Right lobe of liver (tissue), 6 donors: ENCODE measurements around the gene FSTL5. TPM values are rescaled to one million over a fixed set of nuclear protein-coding genes. Genes with fewer than 3 reads are reported as not detected.

Experiments
- ATAC-seq, 4 donors: fragments of 200-7000 bp; cut with Tn5 transposase; one replicate each; pipeline ENCODE4 v1.9.1; 2020; ENCODE audit warnings: mild to moderate bottlenecking in 4 of 4, moderate library complexity in 4 of 4
- DNase-seq, 3 donors: peaks; one replicate each; pipeline ENCODE4 v3.0.0-alpha.2; 2020
- H3K27ac ChIP-seq, 3 donors: fragments of 200-600 bp; one replicate each; pipeline ENCODE4 v1.8.0; 2022
- H3K27me3 ChIP-seq, 2 donors: fragments of 200-600 bp; one replicate each; pipeline ENCODE4 v1.8.0; 2022
- H3K36me3 ChIP-seq, 4 donors: fragments of 200-600 bp; sonication (generic) in 1 of 4; one replicate each; pipeline versions ENCODE4 v1.5.1 to v1.8.0; 2017 to 2022; ENCODE audit warnings: control low read depth in 1 of 4
- H3K4me1 ChIP-seq, 4 donors: fragments of 200-600 bp; sonication (generic) in 1 of 4; one replicate each; pipeline versions ENCODE4 v1.5.1 to v1.8.0; 2017 to 2022; ENCODE audit warnings: control low read depth in 1 of 4
- H3K4me3 ChIP-seq, 3 donors: fragments of 200-600 bp; one replicate each; pipeline ENCODE4 v1.8.0; 2022
- H3K9me3 ChIP-seq, 4 donors: fragments of 200-600 bp; sonication (generic) in 1 of 4; one replicate each; pipeline versions ENCODE4 v1.5.1 to v1.8.0; 2017 to 2022; ENCODE audit warnings: control low read depth in 1 of 4
- CTCF ChIP-seq, 4 donors: fragments of 200-600 bp in 3 of 4; fragments of 450-650 bp in 1 of 4; IDR thresholded peaks; one replicate each; pipeline versions ENCODE4 v1.5.1 to v1.8.0; 2016 to 2022; ENCODE audit warnings: antibody characterized with exemption in 4 of 4, mild to moderate bottlenecking in 2 of 4
- POLR2A ChIP-seq: fragments of 450-650 bp; IDR thresholded peaks from one replicate; pipeline ENCODE4 v1.6.1; 2017; ENCODE audit warnings: antibody characterized with exemption, mild to moderate bottlenecking
- WGBS: methylation state at CpG from one replicate; pipeline ENCODE4 v1.1.6; 2018; ENCODE audit warnings: low coverage, low lambda C conversion rate; ENCODE audit not compliant: insufficient coverage; ENCODE audit errors: missing lambda C conversion rate; 5-methylcytosine and 5-hydroxymethylcytosine counted together
- intact Hi-C, 2 donors: fragments of 100-400 bp; cut with DNase I; formaldehyde crosslinking; loops; one replicate each; pipeline versions ENCODE4 v1.11.2 to v1.14.1; 2022
- total RNA-seq, 6 experiments: library from RNA; depleted of rRNA in 2 of 6; stranded (reverse); fragments of >200 nt in 2 of 6; fragmentation: NEBNext Ultra II Directional in 3 of 6; extraction: Animal tissue kit (Norgen Biotek cat#: 25700) in 3 of 6; gene quantifications; one replicate each; pipeline versions ENCODE4 v1.1.0 to v1.2.4, GENCODE V29; 2016 to 2023
- donor health status: DM: no; HTN: yes; CAD: no.
- donor health status: DM: no; HTN: no; CAD: no.
- donor health status: DM: no; HTN: no; CAD: no.
- donor health status: DM: no; HTN: yes; CAD: no.
- donor health status: DM: no; HTN: yes; CAD: no.

FSTL5 gene
- total RNA-seq, 6 experiments from 2014 or later = 0.12 to 0.95 TPM; not detected in 4

DNA sequence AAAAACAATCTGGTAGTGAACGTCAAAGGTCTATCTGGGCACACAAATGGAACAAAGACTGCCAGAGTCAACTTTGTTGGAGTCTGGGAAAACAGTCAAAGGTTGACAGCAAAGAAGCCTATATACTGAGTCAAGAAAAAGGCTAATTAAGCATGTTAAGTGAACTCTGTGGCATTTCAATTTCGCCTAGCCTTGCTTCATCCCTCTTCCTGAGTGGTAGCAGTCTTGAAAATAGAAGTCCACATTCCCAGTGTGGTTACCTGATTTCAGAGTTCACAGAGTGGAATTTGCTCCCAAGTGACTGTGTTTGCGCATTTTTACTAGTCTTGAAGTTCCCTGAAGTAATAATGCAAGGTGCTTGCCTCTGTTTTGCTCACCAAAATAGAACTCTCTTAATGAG is 760.0 kb downstream of the FSTL5 start:
- intact Hi-C loops = no loop called here
- TF ChIP-seq POLR2A (no peak), CTCF (IDR thresholded peaks at IDR 0.05) (no peak)
- DNase-seq (no peak), ATAC-seq (no peak)
- H3K27me3 ChIP-seq = no peaks in the 10 kb centered on the region
- no peaks in the 10 kb centered on the region for H3K36me3 ChIP-seq
- no peaks in the 10 kb centered on the region for H3K9me3 ChIP-seq
- H3K4me1 ChIP-seq = no peaks in the 10 kb centered on the region
- no peak overlapping the region for H3K27ac ChIP-seq
- H3K4me3 ChIP-seq = no peak overlapping the region
- WGBS = 47% methylated on average over 3 of the region's 3 CpGs

GRCh38 chr4:161393602-161394001 is 770.2 kb downstream of the FSTL5 start:
- no peak for ATAC-seq
- DNase-seq = no peak
- 51% methylated on average over 3 of the region's 3 CpGs for WGBS
- H3K36me3 ChIP-seq = no peaks in the 10 kb centered on the region
- no peak overlapping the region for H3K27ac ChIP-seq
- TF ChIP-seq POLR2A = no peak
- no peak for TF ChIP-seq CTCF (IDR thresholded peaks at IDR 0.05)
- no peaks in the 10 kb centered on the region for H3K4me1 ChIP-seq
- H3K9me3 ChIP-seq = no peaks in the 10 kb centered on the region
- intact Hi-C loops = no loop called here
- H3K27me3 ChIP-seq = no peaks in the 10 kb centered on the region
- no peak overlapping the region for H3K4me3 ChIP-seq

DNA sequence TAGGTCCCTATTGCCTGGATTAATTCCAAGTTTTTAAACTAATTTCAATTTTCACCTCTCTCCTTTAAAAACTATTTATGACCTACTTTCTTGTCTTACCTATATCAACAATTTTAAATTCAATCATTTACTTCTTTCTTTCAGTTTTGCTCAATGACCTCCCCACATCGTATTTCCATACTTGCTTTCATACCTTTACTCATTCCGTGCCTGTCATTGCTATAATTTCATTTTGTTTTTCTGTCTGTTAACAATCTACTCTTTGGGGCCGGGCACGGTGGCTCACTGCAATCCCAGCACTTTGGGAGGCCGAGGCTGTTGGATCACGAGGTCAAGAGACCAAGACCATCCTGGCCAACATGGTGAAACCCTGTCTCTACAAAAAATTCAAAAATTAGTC is 781.1 kb downstream of the FSTL5 start:
- no peak for TF ChIP-seq CTCF (IDR thresholded peaks at IDR 0.05)
- no peak for TF ChIP-seq POLR2A
- no peaks in the 10 kb centered on the region for H3K9me3 ChIP-seq
- DNase-seq (no peak), ATAC-seq (no peak)
- H3K4me1 ChIP-seq = no peaks in the 10 kb centered on the region
- intact Hi-C loops = no loop called here
- no peak overlapping the region for H3K27ac ChIP-seq
- 72% methylated on average over 6 of the region's 6 CpGs for WGBS
- no peak overlapping the region for H3K4me3 ChIP-seq
- H3K36me3 ChIP-seq = no peaks in the 10 kb centered on the region
- no peaks in the 10 kb centered on the region for H3K27me3 ChIP-seq

GRCh38 chr4:161376275-161376674 is 787.5 kb downstream of the FSTL5 start:
- Histone ChIP-seq H3K36me3 (no peaks in the 10 kb centered on the region), H3K4me1 (no peaks in the 10 kb centered on the region), H3K27me3 (no peaks in the 10 kb centered on the region), H3K4me3 (no peak overlapping the region), H3K9me3 (no peaks in the 10 kb centered on the region), H3K27ac (no peak overlapping the region)
- no peak for TF ChIP-seq POLR2A
- no peak for TF ChIP-seq CTCF (IDR thresholded peaks at IDR 0.05)
- ATAC-seq = no peak
- no peak for DNase-seq
- intact Hi-C loops = no loop called here

DNA sequence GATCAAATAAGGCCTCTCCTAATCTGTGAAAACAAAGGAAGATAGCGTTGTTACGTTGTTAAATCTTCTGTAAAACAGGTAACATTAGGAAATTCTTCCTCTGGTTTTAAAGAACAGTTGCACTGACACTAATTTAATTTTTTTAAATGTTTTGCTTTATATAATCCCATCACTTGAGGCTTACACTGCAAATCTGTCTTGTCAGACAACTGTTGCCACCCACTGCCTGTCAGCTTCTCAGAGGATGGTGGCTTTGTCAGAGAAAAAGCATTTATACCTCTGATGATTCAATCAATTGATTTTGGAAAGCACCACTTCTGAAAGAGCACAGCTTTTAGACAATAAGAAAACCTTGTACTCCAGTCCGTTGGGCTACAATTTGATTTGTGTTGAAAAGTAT is 799.1 kb downstream of the FSTL5 start:
- 51% methylated on average over 3 of the region's 3 CpGs for WGBS
- intact Hi-C loops = no loop called here
- Histone ChIP-seq H3K36me3 (no peaks in the 10 kb centered on the region), H3K27me3 (no peaks in the 10 kb centered on the region), H3K27ac (no peak overlapping the region), H3K9me3 (no peaks in the 10 kb centered on the region), H3K4me1 (no peaks in the 10 kb centered on the region), H3K4me3 (no peak overlapping the region)
- DNase-seq (no peak), ATAC-seq (no peak)
- TF ChIP-seq POLR2A = no peak
- no peak for TF ChIP-seq CTCF (IDR thresholded peaks at IDR 0.05)
